MCF 10A (cell line): Measurements from ENCODE around the gene ANO6. TPM values are rescaled to one million over a fixed set of nuclear protein-coding genes. Genes with fewer than 3 reads are reported as not detected.
A peak's percentile ranks its signal among the peaks of the same experiment; 100 is the strongest.
"Not testable (repeated sequence)": the region's sequence is repeated elsewhere in the genome, so short reads cannot be mapped to it uniquely, and the experiment has no call there.

ENCODE experiments used
- BruUV-seq: library from RNA; stranded (reverse); fragments of 400-500 nt; replicated peaks from 2 replicates; lab custom pipeline; 2021; lab: Mats Ljungman, UMichigan
- CTCF ChIA-PET: fragments of 300-600 bp; sonication (Branson Sonifier 250); formaldehyde crosslinking; extraction: SDS; loops from one replicate; lab custom pipeline; 2021; ENCODE audit warnings: antibody characterized with exemption, inconsistent platforms; lab: Yijun Ruan, JAX
- POLR2A ChIA-PET: fragments of 300-600, 350-650 bp; sonication (Branson Sonifier 250); formaldehyde crosslinking; extraction: SDS; loops from one replicate; lab custom pipeline; 2020; ENCODE audit warnings: antibody characterized with exemption, inconsistent platforms; lab: Yijun Ruan, JAX
- DNase-seq: peaks from one replicate; pipeline ENCODE4 v3.0.0-alpha.2; 2018; ENCODE audit not compliant: unreplicated experiment
- H3K27ac Mint-ChIP-seq: one replicate; pipeline ENCODE4 v1.8.0; 2022; ENCODE audit warnings: mild to moderate bottlenecking, low read depth, mixed read lengths; ENCODE audit not compliant: unreplicated experiment
- H3K27me3 Mint-ChIP-seq: one replicate; pipeline ENCODE4 v1.8.0; 2022; ENCODE audit warnings: mixed read lengths; ENCODE audit not compliant: insufficient read depth, unreplicated experiment
- H3K36me3 Mint-ChIP-seq: one replicate; pipeline ENCODE4 v1.8.0; 2022; ENCODE audit warnings: mild to moderate bottlenecking, moderate library complexity, mixed read lengths; ENCODE audit not compliant: insufficient read depth, unreplicated experiment
- H3K4me1 Mint-ChIP-seq: one replicate; pipeline ENCODE4 v1.8.0; 2022; ENCODE audit warnings: mixed read lengths; ENCODE audit not compliant: insufficient read depth, unreplicated experiment
- H3K4me3 Mint-ChIP-seq: one replicate; pipeline ENCODE4 v1.8.0; 2022; ENCODE audit warnings: mild to moderate bottlenecking, moderate library complexity, mixed read lengths; ENCODE audit not compliant: unreplicated experiment
- H3K9me3 Mint-ChIP-seq: one replicate; pipeline ENCODE4 v1.8.0; 2022; ENCODE audit warnings: mixed read lengths; ENCODE audit not compliant: unreplicated experiment
- intact Hi-C: fragments of 100-400 bp; cut with micrococcal nuclease; formaldehyde crosslinking; loops from 2 replicates; pipeline ENCODE4 v1.14.1; 2022
- total RNA-seq: library from RNA; stranded (reverse); gene quantifications from 2 replicates; pipeline ENCODE4 v1.2.3, GENCODE V29; 2022
- TF ChIP-seq, protein P1 (sequence below): fragments of 200-600 bp; IDR thresholded peaks from one replicate; pipeline ENCODE4 v1.8.0; 2022; ENCODE audit warnings: antibody characterized with exemption, mild to moderate bottlenecking; ENCODE audit not compliant: unreplicated experiment

The ANO6 gene
- total RNA-seq, 1 experiment from 2014 or later: 25.4 TPM

DNA sequence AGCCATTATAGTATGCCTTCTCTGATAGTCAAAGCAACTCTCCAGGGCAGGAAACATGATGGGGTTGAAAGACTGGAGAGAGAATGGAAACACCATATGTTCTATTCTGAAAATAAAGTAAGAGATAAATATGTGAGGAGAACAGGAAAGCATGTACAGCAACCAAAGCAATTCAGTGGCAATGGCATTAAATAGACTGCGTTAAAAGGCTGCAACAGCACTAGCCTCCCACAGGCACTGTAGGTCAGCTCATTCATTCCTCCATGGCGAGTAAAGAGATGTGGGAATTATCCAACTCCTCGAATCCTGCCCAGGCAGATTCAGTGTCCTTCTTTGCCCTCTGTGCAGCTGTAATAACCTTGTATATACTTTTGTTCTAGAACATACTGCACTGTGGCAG, 43.8 kb downstream of the ANO6 start:
- no TSS peak for BruUV-seq
- no peaks in the 10 kb centered on the region for H3K36me3 Mint-ChIP-seq
- no peak for DNase-seq
- no peaks in the 10 kb centered on the region for H3K27me3 Mint-ChIP-seq
- H3K4me1 Mint-ChIP-seq: peaks cover 32% of the 10 kb centered on the region
- H3K9me3 Mint-ChIP-seq: no peaks in the 10 kb centered on the region
- ChIA-PET POLR2A (interaction anchor here (0.5 to 2.6 kb wide), 5 partner anchors 15 to 89 kb away, joined by 3 to 14 read pairs (median 4); partner anchors contain the start of gene ANO6), CTCF (interaction anchor here (0.6 to 1.2 kb wide), 5 partner anchors 9 to 129 kb away, joined by 3 to 4 read pairs (median 3); no protein-coding TSS in a partner anchor)
- intact Hi-C loops: no loop called here
- H3K4me3 Mint-ChIP-seq: no peak overlapping the region
- TF ChIP-seq, protein P1, sequence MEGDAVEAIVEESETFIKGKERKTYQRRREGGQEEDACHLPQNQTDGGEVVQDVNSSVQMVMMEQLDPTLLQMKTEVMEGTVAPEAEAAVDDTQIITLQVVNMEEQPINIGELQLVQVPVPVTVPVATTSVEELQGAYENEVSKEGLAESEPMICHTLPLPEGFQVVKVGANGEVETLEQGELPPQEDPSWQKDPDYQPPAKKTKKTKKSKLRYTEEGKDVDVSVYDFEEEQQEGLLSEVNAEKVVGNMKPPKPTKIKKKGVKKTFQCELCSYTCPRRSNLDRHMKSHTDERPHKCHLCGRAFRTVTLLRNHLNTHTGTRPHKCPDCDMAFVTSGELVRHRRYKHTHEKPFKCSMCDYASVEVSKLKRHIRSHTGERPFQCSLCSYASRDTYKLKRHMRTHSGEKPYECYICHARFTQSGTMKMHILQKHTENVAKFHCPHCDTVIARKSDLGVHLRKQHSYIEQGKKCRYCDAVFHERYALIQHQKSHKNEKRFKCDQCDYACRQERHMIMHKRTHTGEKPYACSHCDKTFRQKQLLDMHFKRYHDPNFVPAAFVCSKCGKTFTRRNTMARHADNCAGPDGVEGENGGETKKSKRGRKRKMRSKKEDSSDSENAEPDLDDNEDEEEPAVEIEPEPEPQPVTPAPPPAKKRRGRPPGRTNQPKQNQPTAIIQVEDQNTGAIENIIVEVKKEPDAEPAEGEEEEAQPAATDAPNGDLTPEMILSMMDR: no peak
- no peak overlapping the region for H3K27ac Mint-ChIP-seq

- POLR2A ChIA-PET: interaction anchor here (1.4 to 2.6 kb wide), 3 partner anchors 25 to 45 kb away, joined by 4 to 14 read pairs (median 9); partner anchors contain the start of gene ANO6
- CTCF ChIA-PET: interaction anchor here (0.6 to 1.2 kb wide), 4 partner anchors 9 to 1718 kb away, joined by 3 to 4 read pairs (median 3); no protein-coding TSS in a partner anchor
- intact Hi-C loops: no loop called here
- peak; percentile 27 for DNase-seq
- no peaks in the 10 kb centered on the region for H3K36me3 Mint-ChIP-seq
- H3K9me3 Mint-ChIP-seq: no peaks in the 10 kb centered on the region
- TF ChIP-seq, protein P1: no peak
- no peak overlapping the region for H3K27ac Mint-ChIP-seq
- H3K4me3 Mint-ChIP-seq: no peak overlapping the region
- H3K27me3 Mint-ChIP-seq: no peaks in the 10 kb centered on the region
- BruUV-seq: no TSS peak
- peaks cover 26% of the 10 kb centered on the region for H3K4me1 Mint-ChIP-seq
Measured at GRCh38 chr12:45260104-45260815, 44.4 kb downstream of the ANO6 start.

DNA sequence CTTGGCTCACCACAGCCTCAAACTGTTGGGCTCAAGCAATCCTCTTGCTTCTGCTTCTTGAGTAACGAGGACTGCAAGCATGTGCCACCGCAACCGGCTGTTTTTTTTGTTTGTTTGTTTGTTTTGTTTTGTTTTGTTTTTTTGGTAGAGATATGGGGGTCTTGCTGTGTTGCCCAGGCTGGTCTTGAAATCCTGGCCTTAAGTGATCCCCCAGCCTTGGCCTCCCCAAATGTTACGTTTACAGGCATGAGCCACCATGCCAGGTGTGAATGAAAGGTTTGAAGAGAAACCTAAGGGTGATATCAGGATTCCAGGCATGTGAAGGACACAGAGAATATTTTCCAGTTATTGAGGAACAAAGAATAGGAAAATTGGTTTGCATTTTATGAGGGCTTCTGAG, 45.0 kb downstream of the ANO6 start:
- peaks cover 26% of the 10 kb centered on the region for H3K4me1 Mint-ChIP-seq
- DNase-seq: no peak
- POLR2A ChIA-PET: interaction anchor here (1.4 to 2.6 kb wide), 3 partner anchors 26 to 46 kb away, joined by 4 to 14 read pairs (median 9); partner anchors contain the start of gene ANO6
- intact Hi-C loops: no loop called here
- TF ChIP-seq, protein P1: no peak
- peaks cover 5% of the 10 kb centered on the region for H3K36me3 Mint-ChIP-seq
- no peak overlapping the region for H3K4me3 Mint-ChIP-seq
- no TSS peak for BruUV-seq
- H3K27ac Mint-ChIP-seq: no peak overlapping the region
- no peaks in the 10 kb centered on the region for H3K9me3 Mint-ChIP-seq
- CTCF ChIA-PET: interaction anchor here (1.2 kb wide), 1 partner anchor 9 kb away, joined by 3 read pairs; no protein-coding TSS in a partner anchor
- H3K27me3 Mint-ChIP-seq: no peaks in the 10 kb centered on the region

GRCh38 chr12:45262185-45262584, 46.3 kb downstream of the ANO6 start:
- H3K27ac Mint-ChIP-seq, BruUV-seq, H3K9me3 Mint-ChIP-seq, CTCF ChIA-PET, H3K36me3 Mint-ChIP-seq, POLR2A ChIA-PET, H3K4me3 Mint-ChIP-seq, DNase-seq, H3K27me3 Mint-ChIP-seq, intact Hi-C loops: not testable (repeated sequence)
- H3K4me1 Mint-ChIP-seq: peaks cover 26% of the 10 kb centered on the region
